ENCODE results near the gene FAM184A. TPM values are rescaled to one million over a fixed set of nuclear protein-coding genes. Genes with fewer than 3 reads are reported as not detected.

The FAM184A gene
- total RNA-seq, 1 donor from 2014 or later: 15.4 TPM

DNA sequence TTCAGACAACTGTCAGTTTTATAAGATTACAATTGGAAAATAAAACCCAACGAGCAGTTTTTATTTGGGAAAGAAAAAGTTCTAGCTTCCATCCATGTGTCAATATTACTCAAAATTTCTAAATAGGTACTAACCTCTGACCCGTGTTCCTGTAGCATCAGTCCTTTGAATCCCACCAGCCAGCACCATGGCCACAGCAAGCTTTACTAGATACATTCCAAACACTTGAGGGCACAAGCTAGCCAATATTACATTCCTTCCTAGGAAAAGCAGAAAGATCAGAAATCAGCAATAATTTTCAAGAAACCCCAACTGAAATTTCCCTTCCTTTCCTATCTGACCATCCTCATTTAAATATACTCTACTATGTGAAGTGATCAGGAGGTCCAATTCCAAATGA is 165.3 kb downstream of the FAM184A start:
- DNase-seq (no peak), ATAC-seq (no peak)
- Histone ChIP-seq H3K4me1 (no peaks in the 10 kb centered on the region), H3K27ac (no peak overlapping the region), H3K27me3 (no peaks in the 10 kb centered on the region), H3K36me3 (peaks cover 81% of the 10 kb centered on the region), H3K4me3 (no peak overlapping the region), H3K9me3 (no peaks in the 10 kb centered on the region)
- TF ChIP-seq, protein P1, sequence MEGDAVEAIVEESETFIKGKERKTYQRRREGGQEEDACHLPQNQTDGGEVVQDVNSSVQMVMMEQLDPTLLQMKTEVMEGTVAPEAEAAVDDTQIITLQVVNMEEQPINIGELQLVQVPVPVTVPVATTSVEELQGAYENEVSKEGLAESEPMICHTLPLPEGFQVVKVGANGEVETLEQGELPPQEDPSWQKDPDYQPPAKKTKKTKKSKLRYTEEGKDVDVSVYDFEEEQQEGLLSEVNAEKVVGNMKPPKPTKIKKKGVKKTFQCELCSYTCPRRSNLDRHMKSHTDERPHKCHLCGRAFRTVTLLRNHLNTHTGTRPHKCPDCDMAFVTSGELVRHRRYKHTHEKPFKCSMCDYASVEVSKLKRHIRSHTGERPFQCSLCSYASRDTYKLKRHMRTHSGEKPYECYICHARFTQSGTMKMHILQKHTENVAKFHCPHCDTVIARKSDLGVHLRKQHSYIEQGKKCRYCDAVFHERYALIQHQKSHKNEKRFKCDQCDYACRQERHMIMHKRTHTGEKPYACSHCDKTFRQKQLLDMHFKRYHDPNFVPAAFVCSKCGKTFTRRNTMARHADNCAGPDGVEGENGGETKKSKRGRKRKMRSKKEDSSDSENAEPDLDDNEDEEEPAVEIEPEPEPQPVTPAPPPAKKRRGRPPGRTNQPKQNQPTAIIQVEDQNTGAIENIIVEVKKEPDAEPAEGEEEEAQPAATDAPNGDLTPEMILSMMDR (IDR thresholded peaks at IDR 0.05): no peak
- intact Hi-C loops (cut with DNase I): no loop called here

DNA sequence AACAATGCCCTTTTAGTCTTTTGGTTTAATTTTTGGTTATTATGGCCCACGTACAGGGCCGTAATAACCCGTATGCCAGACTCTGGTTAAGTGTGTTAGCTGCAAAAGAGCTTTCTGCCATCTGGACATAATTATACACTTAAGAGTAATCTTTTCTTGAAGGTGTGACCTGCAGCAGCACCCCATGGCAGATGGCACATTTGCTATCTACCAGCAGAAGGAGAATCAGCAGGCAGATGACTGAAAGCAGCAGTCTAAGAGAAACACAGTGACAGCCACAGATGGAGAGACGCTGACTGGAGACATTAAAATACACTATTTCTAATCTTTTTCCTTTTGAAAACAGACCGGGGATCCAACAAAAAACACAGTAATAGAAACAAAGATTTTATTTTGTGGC is 165.8 kb downstream of the FAM184A start:
- DNase-seq (no peak), ATAC-seq (no peak)
- H3K9me3 ChIP-seq: no peaks in the 10 kb centered on the region
- intact Hi-C loops (cut with DNase I): no loop called here
- TF ChIP-seq, protein P1 (IDR thresholded peaks at IDR 0.05): no peak
- no peaks in the 10 kb centered on the region for H3K27me3 ChIP-seq
- H3K4me3 ChIP-seq: no peak overlapping the region
- H3K36me3 ChIP-seq: peaks cover 84% of the 10 kb centered on the region
- H3K4me1 ChIP-seq: no peaks in the 10 kb centered on the region
- H3K27ac ChIP-seq: no peak overlapping the region

Small RNA genes within 50 kb of the gene (microRNA-seq; reads per million reads assigned to microRNA genes)
- 1.3 reads per million for gene MIR548B (ENCODE audit: borderline microRNAs expressed)

Other genes with a start within 250 kb of the FAM184A start
- gene ASF1A, start 184.5 kb downstream of the FAM184A start, total RNA-seq: 22.9 TPM
- 19.5 TPM for gene MCM9, start 143.5 kb downstream of the FAM184A start, total RNA-seq